ENCODE results near the gene PTPRCAP. TPM values are rescaled to one million over a fixed set of nuclear protein-coding genes. Genes with fewer than 3 reads are reported as not detected.
"Not testable (repeated sequence)": the region's sequence is repeated elsewhere in the genome, so short reads cannot be mapped to it uniquely, and the experiment has no call there.

Gene PTPRCAP
- total RNA-seq, 1 donor from 2014 or later = 4.2 TPM

- intact Hi-C loops (cut with DNase I) = no loop called here
- no peak for DNase-seq (ENCODE audit: low spot score)
- ATAC-seq = no peak
These were observed 5.9 kb downstream of the PTPRCAP start for GRCh38 chr11:67431346-67432249.

DNA sequence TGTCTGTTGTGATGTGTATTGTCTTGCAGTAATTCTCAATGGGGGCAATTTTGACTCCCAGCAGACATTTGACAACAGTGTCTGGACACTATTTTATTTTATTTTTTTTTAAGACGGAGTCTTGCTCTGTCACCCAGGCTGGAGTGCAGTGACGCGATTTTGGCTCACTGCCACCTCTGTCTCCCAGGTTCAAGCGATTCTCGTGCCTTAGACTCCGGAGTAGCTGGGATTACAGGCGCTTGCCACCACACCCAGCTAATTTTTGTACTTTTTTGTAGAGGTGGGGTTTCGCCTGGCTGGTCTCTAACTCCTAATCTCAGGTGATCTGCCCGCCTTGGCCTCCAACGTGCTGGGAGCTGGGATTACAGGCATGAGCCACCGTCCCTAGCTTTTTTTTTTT is 7.8 kb downstream of the PTPRCAP start:
- no peak for ATAC-seq
- DNase-seq (ENCODE audit: low spot score) = no peak
- intact Hi-C loops (cut with DNase I) = no loop called here

- no peak for ATAC-seq
- intact Hi-C loops (cut with DNase I) = no loop called here
- DNase-seq (ENCODE audit: low spot score) = no peak
These were observed 8.3 kb downstream of the PTPRCAP start for GRCh38 chr11:67429038-67429668.

- intact Hi-C loops (cut with DNase I) = no loop called here
- ATAC-seq (peak; percentile 95), DNase-seq (ENCODE audit: low spot score) (peak; percentile 100)
These were observed 9.2 kb downstream of the PTPRCAP start, which contains the start of gene RPS6KB2 for GRCh38 chr11:67428052-67429001. Gene RPS6KB2, plus strand, starts transcription at chr11:67428494. Its CDS starts 52 bp downstream, at chr11:67428546.

DNA sequence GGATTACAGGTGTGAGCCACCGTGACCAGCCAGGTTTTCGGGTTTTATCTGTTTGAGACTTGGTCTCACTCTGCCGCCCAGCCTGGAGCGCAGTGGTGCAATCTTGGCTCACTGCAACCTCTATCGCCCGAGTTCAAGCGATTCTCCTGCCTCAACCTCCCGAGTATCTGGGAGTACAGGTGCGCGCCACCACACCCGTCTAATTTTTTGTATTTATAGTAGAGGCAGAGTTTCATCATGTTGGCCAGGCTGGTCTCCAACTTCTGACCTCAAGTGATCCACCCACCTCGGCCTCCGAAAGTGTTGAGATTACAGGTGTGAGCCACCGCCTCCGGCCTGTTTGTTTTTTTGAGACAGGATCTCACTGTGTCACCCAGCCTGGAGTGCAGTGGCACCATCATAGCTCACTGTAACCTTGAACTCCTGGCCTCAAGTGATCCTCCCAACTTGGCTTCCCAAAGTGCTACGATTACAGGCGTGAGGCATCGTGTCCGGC is 10.1 kb downstream of the PTPRCAP start:
- DNase-seq (ENCODE audit: low spot score) = not testable (repeated sequence)

GRCh38 chr11:67423891-67424613 is 13.4 kb downstream of the PTPRCAP start:
- ATAC-seq (no peak), DNase-seq (ENCODE audit: low spot score) (no peak)
- intact Hi-C loops (cut with DNase I) = no loop called here

More for the DNA sequence above, 10.1 kb downstream of the PTPRCAP start:
- intact Hi-C loops (cut with DNase I); ATAC-seq: not testable (repeated sequence)

DNA sequence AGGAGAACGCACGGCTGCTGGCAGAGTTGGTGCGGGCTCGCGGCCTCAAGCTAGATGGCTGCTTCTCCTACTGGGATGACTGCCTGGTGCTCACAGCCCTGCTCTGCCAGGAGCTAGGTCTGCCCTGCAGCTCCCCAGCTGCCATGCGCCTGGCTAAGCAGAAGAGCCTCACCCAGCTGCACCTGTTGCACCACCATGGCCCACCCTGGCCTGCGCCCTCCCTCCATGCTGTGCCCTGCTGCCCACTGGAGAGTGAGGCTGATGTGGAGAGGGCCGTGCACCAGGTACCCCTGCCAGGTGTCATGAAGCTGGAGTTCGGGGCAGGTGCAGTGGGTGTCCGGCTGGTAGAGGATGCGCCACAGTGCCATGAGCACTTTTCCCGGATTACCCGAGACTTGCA is 14.0 kb downstream of the PTPRCAP start:
- ATAC-seq = no peak
- intact Hi-C loops (cut with DNase I) = no loop called here
- DNase-seq (ENCODE audit: low spot score) = no peak

GRCh38 chr11:67422891-67423290 is 14.6 kb downstream of the PTPRCAP start:
- ATAC-seq (no peak), DNase-seq (ENCODE audit: low spot score) (no peak)
- intact Hi-C loops (cut with DNase I) = no loop called here

GRCh38 chr11:67421430-67422031 is 16.0 kb downstream of the PTPRCAP start:
- no peak for ATAC-seq
- intact Hi-C loops (cut with DNase I) = no loop called here
- no peak for DNase-seq (ENCODE audit: low spot score)

DNA sequence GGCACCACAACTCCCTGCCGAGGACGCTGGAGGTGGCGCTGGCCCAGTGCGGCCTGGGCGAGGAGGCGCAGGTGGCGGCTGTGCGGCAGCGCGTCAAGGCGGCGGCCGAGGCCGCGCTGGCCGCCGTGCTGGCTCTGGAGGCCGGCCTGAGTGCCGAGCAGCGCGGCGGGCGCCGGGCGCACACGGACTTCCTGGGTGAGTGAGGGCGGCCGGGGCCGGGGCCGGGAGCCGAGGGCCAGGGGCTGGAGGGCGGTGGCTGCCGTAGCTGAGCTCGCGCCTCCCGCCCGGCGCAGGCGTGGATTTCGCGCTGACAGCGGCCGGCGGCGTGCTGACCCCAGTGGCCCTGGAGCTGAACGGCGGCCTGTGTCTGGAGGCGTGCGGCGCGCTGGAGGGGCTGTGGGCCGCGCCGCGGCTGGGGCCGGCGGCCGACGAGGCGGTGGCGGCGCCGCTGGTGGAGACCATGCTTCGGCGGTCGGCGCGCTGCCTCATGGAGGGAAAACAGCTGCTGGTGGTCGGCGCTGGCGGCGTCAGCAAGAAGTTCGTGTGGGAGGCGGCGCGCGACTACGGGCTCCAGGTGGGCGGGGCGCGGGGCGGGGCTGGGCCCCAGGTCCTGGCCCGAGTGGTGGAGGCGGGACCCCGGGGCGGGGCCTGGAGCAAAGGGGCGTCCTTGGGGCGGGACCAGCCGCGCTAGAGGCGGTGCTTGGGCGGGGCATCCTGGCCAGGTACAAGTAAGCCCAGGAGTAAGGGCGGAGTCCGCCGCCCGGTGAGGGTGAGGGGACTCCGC is 16.6 kb downstream of the PTPRCAP start:
- DNase-seq (ENCODE audit: low spot score) (peak; percentile 98), ATAC-seq (peak; percentile 93)
- intact Hi-C loops (cut with DNase I) = no loop called here

- intact Hi-C loops (cut with DNase I) = no loop called here
- DNase-seq (ENCODE audit: low spot score) (no peak), ATAC-seq (no peak)
These were observed 17.3 kb downstream of the PTPRCAP start for GRCh38 chr11:67420147-67420645.

DNA sequence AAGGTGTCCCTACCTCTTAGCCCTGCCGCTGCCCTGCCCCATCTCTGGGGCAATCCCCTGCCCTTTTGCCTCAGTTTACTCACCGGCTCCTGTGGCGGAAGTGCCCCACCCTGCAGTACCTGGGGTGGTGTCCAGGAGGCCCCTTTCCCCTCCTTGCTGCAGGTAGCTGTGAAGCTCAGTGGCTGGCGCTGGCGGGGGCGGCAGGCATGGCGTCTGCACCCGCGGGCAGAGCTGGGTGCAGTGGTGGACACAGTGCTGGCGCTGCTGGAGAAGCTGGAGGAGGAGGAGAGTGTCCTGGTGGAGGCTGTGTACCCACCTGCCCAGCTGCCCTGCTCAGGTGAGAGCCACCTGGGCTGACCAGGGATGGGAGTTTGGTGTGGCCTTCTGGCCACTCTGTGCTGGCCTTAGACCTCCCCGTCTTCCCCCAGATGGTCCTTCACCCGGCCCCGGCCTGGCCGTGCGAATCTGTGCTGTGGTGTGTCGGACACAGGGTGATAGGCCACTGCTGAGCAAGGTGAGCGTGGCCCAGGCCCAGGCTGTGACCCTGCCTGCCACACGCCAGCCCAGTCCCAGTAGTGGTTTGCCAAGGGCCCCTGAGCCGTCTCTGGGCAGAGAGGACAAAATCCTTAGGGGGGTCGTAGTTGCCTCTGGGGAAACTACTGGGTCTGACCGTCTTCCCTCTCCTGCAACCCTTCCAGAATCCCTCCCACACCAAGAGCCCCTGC is 18.0 kb downstream of the PTPRCAP start:
- ATAC-seq = no peak
- no peak for DNase-seq (ENCODE audit: low spot score)
- intact Hi-C loops (cut with DNase I) = no loop called here

DNA sequence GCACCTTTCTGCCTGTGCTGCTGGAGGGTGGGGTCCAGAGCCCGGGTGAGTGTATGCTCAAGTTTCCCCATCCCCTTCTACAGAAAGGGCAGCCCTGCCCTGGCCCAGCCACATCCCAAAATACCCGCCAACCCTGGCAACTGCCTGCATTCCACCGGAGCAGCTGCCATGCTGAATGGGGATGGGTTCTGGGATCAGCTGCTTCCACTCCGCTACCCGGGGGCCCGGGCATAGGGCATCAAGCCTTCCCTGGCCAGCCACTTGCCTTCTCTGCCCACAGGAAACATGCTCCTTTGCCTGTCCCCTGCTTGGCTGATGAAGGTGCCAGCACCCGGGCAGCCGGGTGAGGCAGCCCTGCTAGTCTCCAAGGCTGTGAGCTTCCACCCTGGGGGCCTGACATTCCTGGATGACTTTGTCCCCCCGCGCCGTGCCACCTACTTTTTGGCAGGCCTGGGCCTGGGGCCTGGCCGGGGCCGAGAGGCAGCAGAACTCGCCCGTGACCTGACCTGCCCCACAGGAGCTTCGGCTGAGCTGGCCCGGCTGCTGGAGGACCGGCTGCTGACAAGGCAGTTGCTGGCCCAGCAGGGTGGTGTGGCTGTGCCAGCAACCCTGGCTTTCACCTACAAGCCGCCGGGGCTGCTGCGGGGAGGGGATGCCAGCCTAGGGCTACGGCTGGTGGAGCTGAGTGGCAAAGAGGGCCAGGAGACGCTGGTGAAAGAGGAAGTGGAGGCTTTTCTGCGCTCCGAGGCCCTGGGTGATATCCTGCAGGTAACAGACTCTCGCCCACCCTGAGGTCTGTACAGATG is 18.8 kb downstream of the PTPRCAP start:
- ATAC-seq = no peak
- intact Hi-C loops (cut with DNase I) = no loop called here
- no peak for DNase-seq (ENCODE audit: low spot score)

GRCh38 chr11:67417425-67417824 is 20.1 kb downstream of the PTPRCAP start:
- DNase-seq (ENCODE audit: low spot score) (no peak), ATAC-seq (no peak)
- intact Hi-C loops (cut with DNase I) = no loop called here

DNA sequence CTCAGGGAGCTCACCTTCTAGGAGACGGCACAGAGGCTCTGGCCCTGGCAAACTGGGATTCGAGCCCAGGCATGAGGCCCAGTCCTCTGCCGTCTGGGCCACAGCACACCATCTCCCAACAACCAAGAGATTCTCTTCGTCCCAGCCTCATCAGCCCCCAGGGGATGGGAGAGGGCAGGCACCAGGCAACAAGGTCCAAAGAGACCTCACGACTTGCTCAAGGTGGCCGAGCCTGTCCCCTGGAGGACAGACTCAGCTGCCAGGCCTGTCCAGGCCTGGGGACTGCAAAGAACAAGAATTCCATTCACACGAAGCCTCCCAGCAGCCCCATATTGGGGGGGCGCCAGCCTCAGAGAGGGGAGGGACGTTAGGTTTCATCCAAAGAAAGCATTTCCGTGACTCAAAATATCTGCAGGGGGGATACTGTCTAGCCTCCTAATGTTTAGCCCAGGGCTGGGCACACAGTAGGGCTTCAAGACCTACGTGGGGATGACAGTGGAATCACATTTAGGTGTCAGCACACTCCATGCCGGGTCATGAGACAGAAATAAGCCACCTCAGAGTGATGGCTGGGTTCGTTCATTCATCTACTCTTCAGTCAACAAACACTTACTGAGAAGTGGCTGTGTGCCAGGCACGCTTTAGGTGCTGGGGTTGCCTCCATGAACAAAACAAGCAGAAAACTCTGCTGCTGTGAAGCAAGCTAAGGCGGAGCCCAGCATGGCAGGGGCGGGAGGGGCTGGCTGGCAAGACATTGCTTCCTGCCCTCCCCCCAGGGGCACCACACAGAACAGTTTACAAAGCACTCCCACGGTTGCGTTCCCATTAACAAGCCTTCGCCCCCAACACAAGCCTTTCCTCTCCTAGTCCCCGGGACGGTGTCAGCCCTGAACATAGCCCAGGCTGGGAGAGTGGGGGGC is 20.8 kb downstream of the PTPRCAP start:
- DNase-seq (ENCODE audit: low spot score) = no peak
- no peak for ATAC-seq
- intact Hi-C loops (cut with DNase I) = no loop called here
